ENCODE results near the gene GREB1.

GREB1 gene

GRCh38 chr2:11628675-11629074 is 94.8 kb downstream of the GREB1 start:
- TF ChIP-seq, protein P1, sequence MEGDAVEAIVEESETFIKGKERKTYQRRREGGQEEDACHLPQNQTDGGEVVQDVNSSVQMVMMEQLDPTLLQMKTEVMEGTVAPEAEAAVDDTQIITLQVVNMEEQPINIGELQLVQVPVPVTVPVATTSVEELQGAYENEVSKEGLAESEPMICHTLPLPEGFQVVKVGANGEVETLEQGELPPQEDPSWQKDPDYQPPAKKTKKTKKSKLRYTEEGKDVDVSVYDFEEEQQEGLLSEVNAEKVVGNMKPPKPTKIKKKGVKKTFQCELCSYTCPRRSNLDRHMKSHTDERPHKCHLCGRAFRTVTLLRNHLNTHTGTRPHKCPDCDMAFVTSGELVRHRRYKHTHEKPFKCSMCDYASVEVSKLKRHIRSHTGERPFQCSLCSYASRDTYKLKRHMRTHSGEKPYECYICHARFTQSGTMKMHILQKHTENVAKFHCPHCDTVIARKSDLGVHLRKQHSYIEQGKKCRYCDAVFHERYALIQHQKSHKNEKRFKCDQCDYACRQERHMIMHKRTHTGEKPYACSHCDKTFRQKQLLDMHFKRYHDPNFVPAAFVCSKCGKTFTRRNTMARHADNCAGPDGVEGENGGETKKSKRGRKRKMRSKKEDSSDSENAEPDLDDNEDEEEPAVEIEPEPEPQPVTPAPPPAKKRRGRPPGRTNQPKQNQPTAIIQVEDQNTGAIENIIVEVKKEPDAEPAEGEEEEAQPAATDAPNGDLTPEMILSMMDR (IDR thresholded peaks at IDR 0.05; ENCODE audit: insufficient read depth, missing control alignments): no peak
- no peak for DNase-seq (ENCODE audit: insufficient read length, low spot score)
- FAIRE-seq: no peak

DNA sequence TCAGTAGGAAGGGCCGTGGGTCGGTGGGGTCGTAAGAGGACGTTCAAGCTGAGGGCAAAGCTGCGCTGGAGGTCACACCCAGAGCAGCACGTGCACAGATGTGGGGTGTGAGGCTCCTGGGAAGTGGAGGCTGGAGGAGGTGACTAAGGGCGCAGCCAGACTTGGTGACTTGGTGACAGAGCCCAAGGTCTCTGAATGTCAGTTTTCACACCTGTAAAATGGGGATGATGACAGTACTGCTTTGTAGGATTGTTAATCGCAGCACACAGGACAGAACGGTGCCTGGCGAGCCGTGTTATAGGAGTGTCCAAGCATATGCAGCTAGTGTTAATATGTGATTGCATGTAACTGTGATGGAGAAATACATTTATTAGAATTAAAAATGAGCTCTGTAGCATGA is 95.4 kb downstream of the GREB1 start:
- no peak for FAIRE-seq
- TF ChIP-seq, protein P1 (IDR thresholded peaks at IDR 0.05; ENCODE audit: insufficient read depth, missing control alignments): no peak
- DNase-seq (ENCODE audit: insufficient read length, low spot score): no peak

GRCh38 chr2:11629851-11630250 is 96.0 kb downstream of the GREB1 start:
- FAIRE-seq (no peak), DNase-seq (ENCODE audit: insufficient read length, low spot score) (no peak)
- TF ChIP-seq, protein P1 (IDR thresholded peaks at IDR 0.05; ENCODE audit: insufficient read depth, missing control alignments): no peak

DNA sequence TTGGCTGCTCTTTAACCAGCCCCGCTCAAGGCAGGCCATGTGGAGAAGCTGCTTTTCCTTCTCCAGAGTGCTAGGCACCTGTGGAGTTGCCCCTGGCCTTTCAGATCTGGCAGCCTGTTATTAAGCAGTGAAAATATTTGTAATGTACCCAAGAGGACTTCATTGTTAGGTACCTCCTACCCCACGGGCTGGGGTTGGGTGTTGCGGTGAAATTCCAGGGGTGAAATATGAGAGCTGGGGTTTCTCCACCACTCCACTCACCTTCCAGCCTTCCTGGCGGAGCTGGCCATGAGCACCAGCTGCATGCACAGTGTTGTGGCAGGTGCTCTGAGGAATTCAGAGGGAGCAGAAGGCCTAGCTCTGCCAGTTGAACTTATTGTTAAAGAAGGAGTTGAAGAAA is 97.0 kb downstream of the GREB1 start:
- no peak for DNase-seq (ENCODE audit: insufficient read length, low spot score)
- FAIRE-seq: no peak

DNA sequence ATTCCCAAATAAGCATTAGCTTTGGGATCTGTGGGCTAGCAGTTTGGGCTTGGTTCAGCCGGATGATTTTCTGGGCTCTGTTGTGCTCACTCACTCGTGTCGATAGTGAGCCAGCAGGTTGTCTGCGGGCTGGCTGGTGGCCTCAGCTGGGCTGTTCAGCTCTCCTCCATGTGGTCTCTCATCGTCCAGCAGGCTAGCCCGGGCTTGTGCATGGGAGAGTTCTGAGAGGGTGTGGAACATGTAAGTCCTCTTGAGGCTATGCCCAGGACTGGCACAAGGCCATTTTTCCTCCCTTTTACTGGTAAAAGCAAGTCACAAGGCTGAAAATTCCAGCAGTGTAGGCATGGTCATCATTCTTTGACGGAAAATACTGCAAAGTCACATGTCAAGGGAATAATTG is 97.6 kb downstream of the GREB1 start:
- DNase-seq (ENCODE audit: insufficient read length, low spot score) (no peak), FAIRE-seq (no peak)
- TF ChIP-seq, protein P1 (IDR thresholded peaks at IDR 0.05; ENCODE audit: insufficient read depth, missing control alignments): no peak

More for the DNA sequence above, 97.0 kb downstream of the GREB1 start:
- TF ChIP-seq, protein P1 (IDR thresholded peaks at IDR 0.05; ENCODE audit: insufficient read depth, missing control alignments): no peak

DNA sequence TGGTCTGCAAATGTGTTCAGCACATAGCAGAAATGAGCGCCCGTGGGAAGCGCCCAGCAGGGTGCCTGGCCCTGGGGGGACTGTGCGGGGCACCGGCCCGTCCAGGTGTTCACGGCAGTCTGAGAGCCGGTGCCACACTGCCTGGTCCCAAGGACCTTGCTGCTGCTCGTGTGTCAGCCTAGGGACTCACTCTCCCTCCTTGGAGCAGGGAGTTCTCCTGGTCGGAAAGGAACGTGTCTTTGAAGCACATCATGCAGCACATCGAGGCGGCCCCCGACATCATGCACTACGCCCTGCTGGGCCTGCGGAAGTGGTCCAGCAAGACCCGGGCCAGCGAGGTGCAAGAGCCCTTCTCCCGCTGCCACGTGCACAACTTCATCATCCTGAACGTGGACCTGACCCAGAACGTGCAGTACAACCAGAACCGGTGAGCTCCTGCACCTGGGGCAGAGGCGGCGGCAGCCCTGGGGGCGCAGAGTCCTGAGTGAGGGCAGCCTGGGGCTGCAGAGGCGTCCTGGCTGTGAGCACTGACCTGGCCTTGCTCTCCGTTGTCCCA is 100.2 kb downstream of the GREB1 start:
- DNase-seq (ENCODE audit: insufficient read length, low spot score): no peak
- TF ChIP-seq, protein P1 (IDR thresholded peaks at IDR 0.05; ENCODE audit: insufficient read depth, missing control alignments): no peak
- no peak for FAIRE-seq

GRCh38 chr2:11634584-11634983 is 100.7 kb downstream of the GREB1 start:
- TF ChIP-seq, protein P1 (IDR thresholded peaks at IDR 0.05; ENCODE audit: insufficient read depth, missing control alignments): no peak
- FAIRE-seq: no peak
- no peak for DNase-seq (ENCODE audit: insufficient read length, low spot score)

Data from D721Med (cell line).